HepG2 (cell line): ENCODE results near the gene C10orf90. TPM values are rescaled to one million over a fixed set of nuclear protein-coding genes. Genes with fewer than 3 reads are reported as not detected.

Experiments used
- ATAC-seq: fragments of 200-7000 bp; cut with Tn5 transposase; 3 replicates; pipeline ENCODE4 v1.9.1; 2020; ENCODE audit warnings: mild to moderate bottlenecking, moderate library complexity
- BruUV-seq: library from RNA; stranded (reverse); fragments of 400-500 nt; replicated peaks from 2 replicates; lab custom pipeline; 2021; lab: Mats Ljungman, UMichigan
- CTCF ChIA-PET: fragments of 300-600 bp; formaldehyde crosslinking; extraction: SDS; loops from one replicate; lab custom pipeline; 2021; ENCODE audit warnings: low total read pairs, inconsistent platforms, low intra/inter-chr PET ratio; lab: Yijun Ruan, JAX
- POLR2A ChIA-PET: fragments of 350-600 bp; sonication (Branson Sonifier 250); formaldehyde crosslinking; loops from one replicate; lab custom pipeline; 2020; ENCODE audit warnings: antibody characterized with exemption, inconsistent platforms; lab: Yijun Ruan, JAX
- DNase-seq: peaks from one replicate; pipeline ENCODE4 v3.0.0-alpha.2; 2015; ENCODE audit warnings: low spot score
- FAIRE-seq: peaks from 3 replicates; lab custom pipeline; 2011; peaks lifted over from hg19 to GRCh38; lab: Jason Lieb, UNC
- H2AFZ ChIP-seq: one replicate; pipeline ENCODE4 v1.6.1; 2011; ENCODE audit warnings: low read length, inconsistent platforms
- H3K27ac ChIP-seq: fragments of 300-600 bp; 3 replicates; pipeline ENCODE4 v1.8.0; 2011; ENCODE audit warnings: mixed run types, mild to moderate bottlenecking, mixed read lengths, low read length, inconsistent platforms; ENCODE audit not compliant: insufficient read depth; ENCODE audit errors: extremely low read length
- H3K27me3 ChIP-seq, 2 experiments: fragments of 200-600 bp in 1 of 2; 2 replicates in 1 of 2; 3 replicates in 1 of 2; pipeline versions ENCODE4 v1.6.0 to v1.8.0; 2011; ENCODE audit warnings: low read length in 2 of 2, mild to moderate bottlenecking in 2 of 2, moderate library complexity in 2 of 2, inconsistent platforms in 1 of 2; ENCODE audit not compliant: insufficient read depth in 2 of 2, control insufficient read depth in 1 of 2
- H3K36me3 ChIP-seq, 2 experiments: fragments of 200-600 bp in 1 of 2; replicated peaks in 1 of 2; 2 replicates in 1 of 2; 3 replicates in 1 of 2; pipeline versions ENCODE4 v1.5.1 to v1.8.0; 2011; ENCODE audit warnings: low read length in 2 of 2, inconsistent platforms in 1 of 2; ENCODE audit not compliant: insufficient read depth in 2 of 2, control insufficient read depth in 1 of 2
- H3K4me1 ChIP-seq: 2 replicates; pipeline ENCODE4 v1.5.1; 2012; ENCODE audit warnings: low read length, inconsistent platforms; ENCODE audit not compliant: insufficient read depth
- H3K4me2 ChIP-seq: 2 replicates; pipeline ENCODE4 v1.6.0; 2011; ENCODE audit warnings: low read depth, low read length, inconsistent platforms
- H3K4me3 ChIP-seq, 3 experiments: fragments of 200-600 bp in 1 of 3; sonication (generic), shearing (Covaris generic) in 1 of 3; replicated peaks in 1 of 3; 2 replicates each; pipeline ENCODE4 v1.5.1; 2011 to 2016; ENCODE audit warnings: low read length in 3 of 3, inconsistent platforms in 2 of 3, low read depth in 2 of 3, mild to moderate bottlenecking in 2 of 3, control low read depth in 1 of 3, mixed read lengths in 1 of 3; ENCODE audit not compliant: insufficient read depth in 1 of 3
- H3K79me2 ChIP-seq: one replicate; pipeline ENCODE4 v1.6.1; 2011; ENCODE audit warnings: low read length, inconsistent platforms; ENCODE audit not compliant: insufficient read depth
- H3K9ac ChIP-seq: 2 replicates; pipeline ENCODE4 v1.6.0; 2011; ENCODE audit warnings: mild to moderate bottlenecking, low read depth, low read length, inconsistent platforms; ENCODE audit not compliant: insufficient read depth
- H3K9me3 ChIP-seq: 2 replicates; pipeline ENCODE4 v1.5.1; 2012; ENCODE audit warnings: mild to moderate bottlenecking, low read length
- H4K20me1 ChIP-seq: 2 replicates; pipeline ENCODE4 v1.6.0; 2011; ENCODE audit warnings: inconsistent platforms, mild to moderate bottlenecking, low read length, moderate library complexity; ENCODE audit not compliant: insufficient read depth
- ASH2L ChIP-seq: fragments of 300-600, 200-600 bp; sonication (generic); IDR thresholded peaks from 2 replicates; pipeline ENCODE4 v1.7.0; 2017; ENCODE audit warnings: low read depth, mild to moderate bottlenecking, moderate library complexity, mixed read lengths, low read length; ENCODE audit not compliant: insufficient read length
- FOXA1 ChIP-seq, 2 experiments: fragments of 450-650 bp in 1 of 2; sonication (generic) in 1 of 2; formaldehyde crosslinking in 1 of 2; IDR thresholded peaks; 2 replicates each; pipeline versions ENCODE4 v1.4.0 to v1.6.1; 2016 to 2020; ENCODE audit warnings: missing genetic modification reagents in 1 of 2
- HNF4A ChIP-seq: sonication (generic); formaldehyde crosslinking; IDR thresholded peaks from 2 replicates; pipeline ENCODE4 v1.4.0; 2020; ENCODE audit warnings: missing genetic modification reagents
- HNRNPL ChIP-seq: fragments of 200-400 bp; formaldehyde crosslinking; IDR thresholded peaks from 2 replicates; pipeline ENCODE4 v1.6.1; 2017; ENCODE audit warnings: mild to moderate bottlenecking, low read depth, low read length
- KAT8 ChIP-seq: IDR thresholded peaks from 2 replicates; pipeline ENCODE4 v1.6.1; 2016; ENCODE audit warnings: missing genetic modification reagents, missing compliant biosample characterization
- KDM4B ChIP-seq: sonication (generic); formaldehyde crosslinking; IDR thresholded peaks from 2 replicates; pipeline ENCODE4 v1.4.0; 2020; ENCODE audit warnings: missing genetic modification reagents
- NFATC3 ChIP-seq: sonication (generic); formaldehyde crosslinking; IDR thresholded peaks from 2 replicates; pipeline ENCODE4 v1.5.1; 2020; ENCODE audit warnings: mild to moderate bottlenecking, missing genetic modification reagents
- PAF1 ChIP-seq: IDR thresholded peaks from 2 replicates; pipeline ENCODE4 v1.6.1; 2016; ENCODE audit warnings: missing genetic modification reagents, missing compliant biosample characterization
- RBM39 ChIP-seq: fragments of 200-400 bp; formaldehyde crosslinking; IDR thresholded peaks from one replicate; pipeline ENCODE4 v1.6.1; 2018; ENCODE audit warnings: antibody characterized with exemption, mild to moderate bottlenecking, low read depth, low read length; ENCODE audit not compliant: poor library complexity, severe bottlenecking
- SIX1 ChIP-seq: sonication (generic); formaldehyde crosslinking; IDR thresholded peaks from 2 replicates; pipeline ENCODE4 v1.4.0; 2020; ENCODE audit warnings: missing genetic modification reagents, borderline replicate concordance
- ZFP37 ChIP-seq: sonication (generic); formaldehyde crosslinking; IDR thresholded peaks from 2 replicates; pipeline ENCODE4 v1.4.0; 2020; ENCODE audit warnings: missing genetic modification reagents, borderline replicate concordance
- ZFP62 ChIP-seq: sonication (generic); formaldehyde crosslinking; IDR thresholded peaks from 2 replicates; pipeline ENCODE4 v1.4.0; 2020; ENCODE audit warnings: missing genetic modification reagents
- ZNF12 ChIP-seq: sonication (generic); formaldehyde crosslinking; IDR thresholded peaks from 2 replicates; pipeline ENCODE4 v1.5.0; 2020; ENCODE audit warnings: missing genetic modification reagents
- ZNF30 ChIP-seq: sonication (generic); formaldehyde crosslinking; IDR thresholded peaks from 2 replicates; pipeline ENCODE4 v1.5.0; 2020; ENCODE audit warnings: mild to moderate bottlenecking, missing genetic modification reagents
- ZNF543 ChIP-seq: sonication (generic); formaldehyde crosslinking; IDR thresholded peaks from 2 replicates; pipeline ENCODE4 v1.4.0; 2020; ENCODE audit warnings: mild to moderate bottlenecking, missing genetic modification reagents
- ZNF572 ChIP-seq: sonication (generic); formaldehyde crosslinking; IDR thresholded peaks from 2 replicates; pipeline ENCODE4 v1.5.1; 2020; ENCODE audit warnings: mild to moderate bottlenecking, missing genetic modification reagents
- ZNF761 ChIP-seq: sonication (generic); formaldehyde crosslinking; conservative IDR thresholded peaks from 2 replicates; pipeline ENCODE4 v1.4.0; 2020; ENCODE audit warnings: mild to moderate bottlenecking, missing genetic modification reagents
- ZNF773 ChIP-seq: sonication (generic); formaldehyde crosslinking; IDR thresholded peaks from 2 replicates; pipeline ENCODE4 v1.4.0; 2020; ENCODE audit warnings: missing genetic modification reagents, borderline replicate concordance
- ZNF775 ChIP-seq: sonication (generic); formaldehyde crosslinking; IDR thresholded peaks from 2 replicates; pipeline ENCODE4 v1.4.0; 2020; ENCODE audit warnings: missing genetic modification reagents, mild to moderate bottlenecking, moderate library complexity, borderline replicate concordance
- WGBS: methylation state at CpG from one replicate; pipeline ENCODE4 v1.1.6; 2017; ENCODE audit warnings: low lambda C conversion rate; 5-methylcytosine and 5-hydroxymethylcytosine counted together
- in situ Hi-C: cut with HindIII; loops from 2 replicates; pipeline ENCODE4 v1.10.0; 2017; ENCODE audit warnings: low pct_unique_long_range_greater_than_20kb; ENCODE audit not compliant: extremely low pct_ligation_motif_present
- intact Hi-C: fragments of 100-400 bp; cut with micrococcal nuclease; formaldehyde crosslinking; loops from one replicate; pipeline ENCODE4 v1.10.0; 2022; ENCODE audit not compliant: unreplicated experiment
- polyA plus RNA-seq, 8 experiments: library from polyadenylated mRNA; depleted of rRNA in 3 of 8; stranded (reverse) in 7 of 8; unstranded in 1 of 8; fragments of >200 nt; fragmentation: Illumina TruSeq in 4 of 8; extraction: Trizol in 4 of 8; gene quantifications; 2 replicates each; pipeline versions ENCODE4 v1.2.1 to v1.2.3, GENCODE V29; 2011 to 2016; ENCODE audit warnings: low read depth in 4 of 8, missing spikeins in 1 of 8, mixed read lengths in 1 of 8; ENCODE audit not compliant: insufficient read depth in 1 of 8
- total RNA-seq, 5 experiments: library from RNA; depleted of rRNA; stranded (reverse); fragments of >200 nt; fragmentation: Illumina TruSeq; extraction: Trizol; gene quantifications; 2 replicates each; pipeline ENCODE4 v1.2.3, GENCODE V29; 2016; ENCODE audit warnings: low read depth in 1 of 5

The C10orf90 gene
- total and polyA plus RNA-seq, 2 of the 13 experiments (the other 11 are each of a cell fraction or from before 2014, with no cell fraction given): not detected

GRCh38 chr10:126686268-126686667 is 15.8 kb upstream of the C10orf90 start:
- Histone ChIP-seq H3K36me3 (no peaks in the 10 kb centered on the region), H3K27me3 (peaks cover 0 to 10% of the 10 kb centered on the region in 2 experiments; a peak in 2 of 5 replicates), H3K79me2 (no peaks in the 10 kb centered on the region), H3K4me1 (no peaks in the 10 kb centered on the region), H3K27ac (no peak overlapping the region), H2AFZ (no peak overlapping the region), H3K9ac (no peak overlapping the region), H3K9me3 (no peaks in the 10 kb centered on the region), H3K4me2 (no peak overlapping the region), H3K4me3 (no peak overlapping the region), H4K20me1 (no peaks in the 10 kb centered on the region)
- ATAC-seq (no peak), FAIRE-seq (no peak), DNase-seq (no peak)
- no TSS peak for BruUV-seq
- ChIA-PET POLR2A (no interaction called here), CTCF (no interaction called here)
- in situ Hi-C loops: no loop called here
- WGBS: 0% methylated on average over 3 of the region's 3 CpGs
- intact Hi-C loops: no loop called here
- TF ChIP-seq PAF1 (CRISPR knock-in tag) (no peak), ZFP62 (CRISPR knock-in tag) (no peak), ZNF12 (no peak), ZNF543 (CRISPR knock-in tag) (no peak), FOXA1 (IDR thresholded peaks at IDR 0.05) (no peak), FOXA1 (CRISPR knock-in tag; IDR thresholded peaks at IDR 0.05) (no peak), HNRNPL (no peak), KAT8 (CRISPR knock-in tag) (no peak), NFATC3 (CRISPR knock-in tag) (no peak), ZFP37 (CRISPR knock-in tag) (no peak), KDM4B (CRISPR knock-in tag) (no peak), HNF4A (CRISPR knock-in tag) (no peak), ZNF572 (CRISPR knock-in tag) (no peak), ZNF761 (CRISPR knock-in tag) (no peak), RBM39 (no peak), ZNF775 (CRISPR knock-in tag) (no peak), ZNF30 (CRISPR knock-in tag) (no peak), SIX1 (no peak), ASH2L (no peak), ZNF773 (CRISPR knock-in tag) (no peak)
